ENCODE data around the gene LDLRAD3. TPM values are rescaled to one million over a fixed set of nuclear protein-coding genes. Genes with fewer than 3 reads are reported as not detected.
"Not testable (repeated sequence)": the region's sequence is repeated elsewhere in the genome, so short reads cannot be mapped to it uniquely, and the experiment has no call there.

The LDLRAD3 gene
- polyA plus RNA-seq, 1 of the 3 experiments (the other 2 are of a cell fraction): 10.6 TPM

- TF ChIP-seq RFX5 (IDR thresholded peaks at IDR 0.05; ENCODE audit: low read length): no peak
- TF ChIP-seq GABPA (IDR thresholded peaks at IDR 0.05; ENCODE audit: low read depth): no peak
- TF ChIP-seq TCF12 (IDR thresholded peaks at IDR 0.05): peak; percentile 46; the same call in 1 of the 2 replicates
- no peak for TF ChIP-seq TAF1 (IDR thresholded peaks at IDR 0.05; ENCODE audit: borderline replicate concordance, low read depth, low read length)
- TF ChIP-seq, protein P1, sequence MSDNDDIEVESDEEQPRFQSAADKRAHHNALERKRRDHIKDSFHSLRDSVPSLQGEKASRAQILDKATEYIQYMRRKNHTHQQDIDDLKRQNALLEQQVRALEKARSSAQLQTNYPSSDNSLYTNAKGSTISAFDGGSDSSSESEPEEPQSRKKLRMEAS (IDR thresholded peaks at IDR 0.05; ENCODE audit: low read depth): no peak
- TF ChIP-seq USF2 (IDR thresholded peaks at IDR 0.05; ENCODE audit: borderline replicate concordance, low read depth, low read length): no peak
- no peak for TF ChIP-seq RAD21 (IDR thresholded peaks at IDR 0.05; ENCODE audit: low read length)
- no peak for TF ChIP-seq ZBTB33 (IDR thresholded peaks at IDR 0.05; ENCODE audit: borderline replicate concordance, low read depth)
Observed at GRCh38 chr11:36186340-36187175, 242.7 kb downstream of the LDLRAD3 start (continued).

- Histone ChIP-seq H3K79me2 (ENCODE audit: insufficient read depth) (no peaks in the 10 kb centered on the region), H3K36me3 (replicated peaks in 1 of 2; ENCODE audit: control insufficient read depth in 1 of 2, insufficient read depth in 2 of 2, low read length in 1 of 2) (no peaks in the 10 kb centered on the region), H3K4me3 (ENCODE audit: low read depth in 2 of 2, low read length in 1 of 2) (no peak overlapping the region), H2AFZ (ENCODE audit: low read depth) (no peak overlapping the region), H3F3A (replicated peaks; ENCODE audit: insufficient read depth) (no peaks in the 10 kb centered on the region), H3K9ac (no peak overlapping the region), H4K20me1 (ENCODE audit: insufficient read depth) (no peaks in the 10 kb centered on the region), H3K9me3 (no peaks in the 10 kb centered on the region), H3K9me2 (no peaks in the 10 kb centered on the region), H3K27me3 (ENCODE audit: insufficient read depth) (no peaks in the 10 kb centered on the region), H3K4me2 (no peak overlapping the region), H3K27ac (ENCODE audit: low read depth in 2 of 2, low read length in 1 of 2) (no peak overlapping the region), H3K4me1 (ENCODE audit: control insufficient read depth in 1 of 2, insufficient read depth in 2 of 2, low read depth in 1 of 2, low read length in 1 of 2) (peaks cover 5 to 7% of the 10 kb centered on the region in 2 experiments; a peak in 3 of 4 replicates)
- WGBS (ENCODE audit: low lambda C conversion rate): 96% methylated on average over 3 of the region's 3 CpGs
- no peak for TF ChIP-seq FOXM1 (IDR thresholded peaks at IDR 0.05; ENCODE audit: low read depth)
- TF ChIP-seq CTCF (IDR thresholded peaks at IDR 0.05): no peak
- TF ChIP-seq TAF1 (IDR thresholded peaks at IDR 0.05; ENCODE audit: borderline replicate concordance, low read depth, low read length): no peak
- TF ChIP-seq NFIC (IDR thresholded peaks at IDR 0.05; ENCODE audit: borderline replicate concordance): no peak
- TF ChIP-seq, protein P2, sequence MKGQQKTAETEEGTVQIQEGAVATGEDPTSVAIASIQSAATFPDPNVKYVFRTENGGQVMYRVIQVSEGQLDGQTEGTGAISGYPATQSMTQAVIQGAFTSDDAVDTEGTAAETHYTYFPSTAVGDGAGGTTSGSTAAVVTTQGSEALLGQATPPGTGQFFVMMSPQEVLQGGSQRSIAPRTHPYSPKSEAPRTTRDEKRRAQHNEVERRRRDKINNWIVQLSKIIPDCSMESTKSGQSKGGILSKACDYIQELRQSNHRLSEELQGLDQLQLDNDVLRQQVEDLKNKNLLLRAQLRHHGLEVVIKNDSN (IDR thresholded peaks at IDR 0.05; ENCODE audit: borderline replicate concordance, low read depth): no peak
- no peak for TF ChIP-seq FOXJ3 (CRISPR knock-in tag; IDR thresholded peaks at IDR 0.05)
- TF ChIP-seq SIN3A (IDR thresholded peaks at IDR 0.05; ENCODE audit: borderline replicate concordance, low read depth, low read length): no peak
- DNase-seq: no peak
- ChIA-PET POLR2A (no interaction called here), CTCF (no interaction called here)
Observed at GRCh38 chr11:36187622-36188021, 243.8 kb downstream of the LDLRAD3 start.

GRCh38 chr11:36189735-36190134, 245.9 kb downstream of the LDLRAD3 start:
- H3K27me3 ChIP-seq (ENCODE audit: insufficient read depth); H3K4me3 ChIP-seq (ENCODE audit: low read depth in 2 of 2, low read length in 1 of 2); DNase-seq; H3K4me2 ChIP-seq; H3K27ac ChIP-seq (ENCODE audit: low read depth in 2 of 2, low read length in 1 of 2); H3K9me3 ChIP-seq; H3K9ac ChIP-seq; H3K9me2 ChIP-seq; H2AFZ ChIP-seq (ENCODE audit: low read depth); H4K20me1 ChIP-seq (ENCODE audit: insufficient read depth); H3F3A ChIP-seq (replicated peaks; ENCODE audit: insufficient read depth); H3K36me3 ChIP-seq (replicated peaks in 1 of 2; ENCODE audit: control insufficient read depth in 1 of 2, insufficient read depth in 2 of 2, low read length in 1 of 2); POLR2A ChIA-PET; H3K79me2 ChIP-seq (ENCODE audit: insufficient read depth): not testable (repeated sequence)
- 96% methylated on average over 1 of the region's 1 CpG for WGBS (ENCODE audit: low lambda C conversion rate)
- CTCF ChIA-PET: interaction anchor here (1.2 kb wide), 1 partner anchor 69 kb away, joined by 3 read pairs; no protein-coding TSS in a partner anchor
- peaks cover 5 to 16% of the 10 kb centered on the region in 2 experiments; a peak in 3 of 4 replicates for H3K4me1 ChIP-seq (ENCODE audit: control insufficient read depth in 1 of 2, insufficient read depth in 2 of 2, low read depth in 1 of 2, low read length in 1 of 2)

Data from SK-N-SH (cell line).